ENCODE data around the gene NBPF12. TPM values are rescaled to one million over a fixed set of nuclear protein-coding genes. Genes with fewer than 3 reads are reported as not detected.
"Not testable (repeated sequence)": the region's sequence is repeated elsewhere in the genome, so short reads cannot be mapped to it uniquely, and the experiment has no call there.

NBPF12 gene
- total RNA-seq, 1 experiment from 2014 or later: 12.4 TPM

DNA sequence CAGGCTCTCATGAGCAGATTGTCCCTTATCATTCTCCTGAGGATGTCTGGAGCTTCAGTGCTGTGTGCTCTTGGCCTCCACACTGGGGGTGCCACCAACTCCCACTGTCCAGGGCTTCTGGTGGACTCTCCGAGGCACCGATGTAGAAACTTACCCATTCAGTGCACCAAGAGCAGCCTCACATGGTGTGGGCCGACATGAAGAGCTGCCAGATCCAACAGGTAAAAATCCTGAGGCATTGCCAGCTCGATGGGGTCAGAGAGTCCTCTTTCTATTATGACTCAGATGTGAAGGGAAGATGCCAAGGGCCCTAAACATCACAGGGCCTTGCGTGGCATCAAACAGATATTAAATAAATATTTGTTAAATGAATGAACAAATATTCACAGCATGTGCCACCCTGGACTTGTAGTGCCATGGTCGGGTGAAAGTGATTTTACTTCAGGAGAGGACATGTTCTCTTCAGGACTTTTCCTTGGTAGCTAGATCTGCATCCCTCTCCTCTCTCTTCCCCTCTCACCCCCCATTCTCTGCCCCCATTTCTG, 5.3 kb downstream of the NBPF12 start:
- intact Hi-C loops (cut with micrococcal nuclease; ENCODE audit: unreplicated experiment); BruUV-seq (replicated peaks); H3K9me3 ChIP-seq (ENCODE audit: low read depth, low read length, poor library complexity, severe bottlenecking); H3K4me3 ChIP-seq (ENCODE audit: low read depth, low read length, poor library complexity, severe bottlenecking); H3K27ac ChIP-seq (ENCODE audit: low read depth, low read length, poor library complexity, severe bottlenecking); CTCF ChIA-PET; DNase-seq (ENCODE audit: low spot score); H3K4me1 ChIP-seq (ENCODE audit: insufficient read depth, low read length, poor library complexity, severe bottlenecking); H3K36me3 ChIP-seq (ENCODE audit: insufficient read depth, low read length, poor library complexity, severe bottlenecking); H3K27me3 ChIP-seq (replicated peaks; ENCODE audit: insufficient read depth, low read depth, low read length, poor library complexity); POLR2A ChIA-PET (ENCODE audit: low non-redundant PET): not testable (repeated sequence)

- DNase-seq (ENCODE audit: low spot score); H3K9me3 ChIP-seq (ENCODE audit: low read depth, low read length, poor library complexity, severe bottlenecking); BruUV-seq (replicated peaks); POLR2A ChIA-PET (ENCODE audit: low non-redundant PET); intact Hi-C loops (cut with micrococcal nuclease; ENCODE audit: unreplicated experiment); H3K27ac ChIP-seq (ENCODE audit: low read depth, low read length, poor library complexity, severe bottlenecking); H3K27me3 ChIP-seq (replicated peaks; ENCODE audit: insufficient read depth, low read depth, low read length, poor library complexity); H3K36me3 ChIP-seq (ENCODE audit: insufficient read depth, low read length, poor library complexity, severe bottlenecking); H3K4me3 ChIP-seq (ENCODE audit: low read depth, low read length, poor library complexity, severe bottlenecking); CTCF ChIA-PET; H3K4me1 ChIP-seq (ENCODE audit: insufficient read depth, low read length, poor library complexity, severe bottlenecking): not testable (repeated sequence)
Observed at GRCh38 chr1:146948127-146948526, 10.0 kb downstream of the NBPF12 start.

DNA sequence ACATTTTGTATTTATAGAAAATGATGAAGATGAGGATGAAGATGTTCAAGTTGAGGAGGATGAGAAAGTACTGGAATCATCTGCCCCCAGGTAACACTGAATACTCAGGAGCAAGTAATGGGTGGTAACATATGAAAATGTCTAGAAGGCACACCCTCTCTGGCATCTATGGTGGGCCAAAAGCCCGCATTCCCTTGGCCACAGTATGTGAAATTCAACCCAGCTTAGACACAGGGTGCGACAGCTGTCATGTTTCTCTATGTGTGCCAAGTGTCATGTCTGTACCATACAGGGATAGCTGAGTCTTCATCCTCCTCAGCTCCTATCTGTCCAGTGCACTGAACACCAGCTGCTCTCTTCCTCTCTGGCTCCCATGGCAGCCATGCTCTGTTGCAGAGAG, 26.2 kb downstream of the NBPF12 start:
- POLR2A ChIA-PET (ENCODE audit: low non-redundant PET); H3K27ac ChIP-seq (ENCODE audit: low read depth, low read length, poor library complexity, severe bottlenecking); H3K36me3 ChIP-seq (ENCODE audit: insufficient read depth, low read length, poor library complexity, severe bottlenecking); H3K4me1 ChIP-seq (ENCODE audit: insufficient read depth, low read length, poor library complexity, severe bottlenecking); CTCF ChIA-PET; intact Hi-C loops (cut with micrococcal nuclease; ENCODE audit: unreplicated experiment); H3K4me3 ChIP-seq (ENCODE audit: low read depth, low read length, poor library complexity, severe bottlenecking); H3K27me3 ChIP-seq (replicated peaks; ENCODE audit: insufficient read depth, low read depth, low read length, poor library complexity); DNase-seq (ENCODE audit: low spot score); BruUV-seq (replicated peaks); H3K9me3 ChIP-seq (ENCODE audit: low read depth, low read length, poor library complexity, severe bottlenecking): not testable (repeated sequence)

DNA sequence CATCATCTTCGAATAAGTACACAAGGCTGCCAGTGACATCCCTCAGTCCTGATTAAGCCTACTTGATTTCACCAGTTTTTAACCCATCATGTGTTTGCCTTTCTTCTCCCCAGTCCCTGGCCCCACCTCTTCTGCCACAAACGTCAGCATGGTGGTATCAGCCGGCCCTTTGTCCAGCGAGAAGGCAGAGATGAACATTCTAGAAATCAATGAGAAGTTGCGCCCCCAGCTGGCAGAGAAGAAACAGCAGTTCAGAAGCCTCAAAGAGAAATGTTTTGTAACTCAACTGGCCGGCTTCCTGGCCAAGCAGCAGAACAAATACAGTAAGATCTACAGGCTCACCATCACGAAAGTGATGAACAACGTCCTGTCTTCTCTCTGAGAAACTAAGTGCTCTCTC, 28.2 kb downstream of the NBPF12 start:
- intact Hi-C loops (cut with micrococcal nuclease; ENCODE audit: unreplicated experiment); H3K27me3 ChIP-seq (replicated peaks; ENCODE audit: insufficient read depth, low read depth, low read length, poor library complexity); H3K4me1 ChIP-seq (ENCODE audit: insufficient read depth, low read length, poor library complexity, severe bottlenecking); H3K4me3 ChIP-seq (ENCODE audit: low read depth, low read length, poor library complexity, severe bottlenecking); H3K27ac ChIP-seq (ENCODE audit: low read depth, low read length, poor library complexity, severe bottlenecking); H3K36me3 ChIP-seq (ENCODE audit: insufficient read depth, low read length, poor library complexity, severe bottlenecking); POLR2A ChIA-PET (ENCODE audit: low non-redundant PET); DNase-seq (ENCODE audit: low spot score); BruUV-seq (replicated peaks); H3K9me3 ChIP-seq (ENCODE audit: low read depth, low read length, poor library complexity, severe bottlenecking): not testable (repeated sequence)
- CTCF ChIA-PET: interaction anchor here (0.6 kb wide), 1 partner anchor 154 kb away, joined by 6 read pairs; no protein-coding TSS in a partner anchor
- TF ChIP-seq CTCF (conservative IDR thresholded peaks at IDR 0.05; ENCODE audit: low read depth, low read length): peak; percentile 45

- intact Hi-C loops (cut with micrococcal nuclease; ENCODE audit: unreplicated experiment); POLR2A ChIA-PET (ENCODE audit: low non-redundant PET): not testable (repeated sequence)
Observed at GRCh38 chr1:146970656-146971055, 32.5 kb downstream of the NBPF12 start.

More at GRCh38 chr1:146970656-146971055, 32.5 kb downstream of the NBPF12 start:
- H3K4me3 ChIP-seq (ENCODE audit: low read depth, low read length, poor library complexity, severe bottlenecking); CTCF ChIA-PET; H3K4me1 ChIP-seq (ENCODE audit: insufficient read depth, low read length, poor library complexity, severe bottlenecking); H3K9me3 ChIP-seq (ENCODE audit: low read depth, low read length, poor library complexity, severe bottlenecking); H3K27ac ChIP-seq (ENCODE audit: low read depth, low read length, poor library complexity, severe bottlenecking); BruUV-seq (replicated peaks); H3K36me3 ChIP-seq (ENCODE audit: insufficient read depth, low read length, poor library complexity, severe bottlenecking); DNase-seq (ENCODE audit: low spot score); H3K27me3 ChIP-seq (replicated peaks; ENCODE audit: insufficient read depth, low read depth, low read length, poor library complexity): not testable (repeated sequence)

Data from A673 (cell line).